ENCODE results near the gene UBXN11.

UBXN11 gene

DNA sequence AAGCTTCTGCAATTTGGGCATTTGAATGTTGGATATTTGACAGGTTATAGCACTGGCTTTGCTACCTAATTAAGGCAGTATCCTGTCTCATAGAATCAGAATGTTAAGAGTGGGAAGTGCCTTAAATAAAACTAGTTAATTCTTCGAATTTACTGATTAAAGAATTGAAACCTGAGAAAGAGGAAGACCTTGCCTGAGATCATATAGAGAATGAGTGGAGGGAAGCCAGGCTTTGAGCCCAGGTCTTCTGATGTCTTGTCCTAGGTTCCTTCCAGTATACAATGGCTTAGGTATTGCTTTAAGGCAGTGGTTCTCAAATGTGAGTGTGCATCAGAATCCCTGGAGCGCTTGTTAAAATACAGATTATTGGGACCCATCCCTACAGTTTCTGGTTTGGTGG, 47.4 kb downstream of the UBXN11 start:
- H3K4me3 ChIP-seq (ENCODE audit: low read length), result no peak overlapping the region
- no peaks in the 10 kb centered on the region for H4K20me1 ChIP-seq (ENCODE audit: insufficient read depth, low read length)
- no peak overlapping the region for H2AFZ ChIP-seq (ENCODE audit: low read depth, low read length)
- no peaks in the 10 kb centered on the region for H3K27me3 ChIP-seq (ENCODE audit: low read depth, low read length)
- H3K36me3 ChIP-seq (replicated peaks; ENCODE audit: low read depth, low read length), result peaks cover 19% of the 10 kb centered on the region
- H3K9ac ChIP-seq (ENCODE audit: low read length), result no peak overlapping the region
- H3K4me2 ChIP-seq (ENCODE audit: low read length), result no peak overlapping the region
- TF ChIP-seq EZH2phosphoT487 (IDR thresholded peaks at IDR 0.05; ENCODE audit: low read depth), result no peak
- TF ChIP-seq, protein P1, sequence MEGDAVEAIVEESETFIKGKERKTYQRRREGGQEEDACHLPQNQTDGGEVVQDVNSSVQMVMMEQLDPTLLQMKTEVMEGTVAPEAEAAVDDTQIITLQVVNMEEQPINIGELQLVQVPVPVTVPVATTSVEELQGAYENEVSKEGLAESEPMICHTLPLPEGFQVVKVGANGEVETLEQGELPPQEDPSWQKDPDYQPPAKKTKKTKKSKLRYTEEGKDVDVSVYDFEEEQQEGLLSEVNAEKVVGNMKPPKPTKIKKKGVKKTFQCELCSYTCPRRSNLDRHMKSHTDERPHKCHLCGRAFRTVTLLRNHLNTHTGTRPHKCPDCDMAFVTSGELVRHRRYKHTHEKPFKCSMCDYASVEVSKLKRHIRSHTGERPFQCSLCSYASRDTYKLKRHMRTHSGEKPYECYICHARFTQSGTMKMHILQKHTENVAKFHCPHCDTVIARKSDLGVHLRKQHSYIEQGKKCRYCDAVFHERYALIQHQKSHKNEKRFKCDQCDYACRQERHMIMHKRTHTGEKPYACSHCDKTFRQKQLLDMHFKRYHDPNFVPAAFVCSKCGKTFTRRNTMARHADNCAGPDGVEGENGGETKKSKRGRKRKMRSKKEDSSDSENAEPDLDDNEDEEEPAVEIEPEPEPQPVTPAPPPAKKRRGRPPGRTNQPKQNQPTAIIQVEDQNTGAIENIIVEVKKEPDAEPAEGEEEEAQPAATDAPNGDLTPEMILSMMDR (IDR thresholded peaks at IDR 0.05; ENCODE audit: low read depth, low read length), result no peak
- H3K79me2 ChIP-seq (ENCODE audit: low read length), result no peaks in the 10 kb centered on the region; the same call in 1 of the 2 replicates
- H3K9me3 ChIP-seq (ENCODE audit: insufficient read depth, low read length), result no peaks in the 10 kb centered on the region
- no peaks in the 10 kb centered on the region for H3K4me1 ChIP-seq (ENCODE audit: low read length)
- H3K27ac ChIP-seq (ENCODE audit: low read length), result no peak overlapping the region

DNA sequence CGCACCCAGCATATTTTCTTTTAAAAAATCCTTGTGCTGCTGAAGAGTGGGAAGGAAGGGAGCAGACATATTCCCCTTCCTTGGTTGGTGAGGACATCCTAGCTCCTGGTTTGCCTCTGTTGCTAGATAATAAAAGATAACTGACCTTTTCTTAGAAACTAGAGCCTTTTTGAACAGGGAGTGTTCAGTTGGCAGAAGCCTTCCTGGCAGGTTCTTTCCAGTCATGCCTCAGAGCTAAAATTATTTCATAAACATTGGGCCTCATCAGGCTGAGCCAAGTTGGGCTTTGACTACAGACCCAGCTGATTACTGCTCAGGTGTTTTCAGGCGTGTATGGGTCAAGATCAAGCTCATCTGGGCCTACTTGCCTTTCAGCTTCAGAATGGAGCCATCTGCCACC, 49.2 kb downstream of the UBXN11 start:
- Histone ChIP-seq H3K9me3 (ENCODE audit: insufficient read depth, low read length) (no peaks in the 10 kb centered on the region), H2AFZ (ENCODE audit: low read depth, low read length) (no peak overlapping the region), H4K20me1 (ENCODE audit: insufficient read depth, low read length) (no peaks in the 10 kb centered on the region), H3K4me2 (ENCODE audit: low read length) (no peak overlapping the region), H3K4me1 (ENCODE audit: low read length) (no peaks in the 10 kb centered on the region), H3K27me3 (ENCODE audit: low read depth, low read length) (no peaks in the 10 kb centered on the region), H3K79me2 (ENCODE audit: low read length) (no peaks in the 10 kb centered on the region; the same call in 1 of the 2 replicates), H3K27ac (ENCODE audit: low read length) (no peak overlapping the region), H3K9ac (ENCODE audit: low read length) (no peak overlapping the region), H3K4me3 (ENCODE audit: low read length) (no peak overlapping the region), H3K36me3 (replicated peaks; ENCODE audit: low read depth, low read length) (peaks cover 16% of the 10 kb centered on the region)
- no peak for TF ChIP-seq EZH2phosphoT487 (IDR thresholded peaks at IDR 0.05; ENCODE audit: low read depth)
- TF ChIP-seq, protein P1 (IDR thresholded peaks at IDR 0.05; ENCODE audit: low read depth, low read length), result no peak

DNA sequence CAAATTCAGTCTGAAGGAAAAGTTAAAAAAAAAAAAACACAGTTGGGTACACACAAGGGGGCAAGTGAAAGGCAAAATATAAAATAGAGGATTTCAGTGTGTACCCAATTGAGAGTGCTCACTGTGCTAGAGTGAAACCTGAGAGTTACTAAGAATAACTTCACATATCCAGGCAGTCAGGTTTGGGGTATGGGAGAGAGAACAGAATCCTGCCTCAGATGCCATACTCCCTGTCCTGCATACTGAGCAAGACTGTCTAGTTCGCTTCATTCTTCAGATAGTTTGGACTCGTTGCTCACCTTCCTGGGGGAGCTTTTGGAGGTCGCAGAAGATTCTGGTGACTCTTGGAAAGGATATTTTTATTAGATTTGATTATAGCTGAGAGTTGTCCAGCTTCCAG, 52.0 kb downstream of the UBXN11 start:
- no peaks in the 10 kb centered on the region for H3K9me3 ChIP-seq (ENCODE audit: insufficient read depth, low read length)
- no peak overlapping the region for H3K4me2 ChIP-seq (ENCODE audit: low read length)
- H3K27me3 ChIP-seq (ENCODE audit: low read depth, low read length), result no peaks in the 10 kb centered on the region
- H3K27ac ChIP-seq (ENCODE audit: low read length), result no peak overlapping the region
- no peaks in the 10 kb centered on the region for H3K4me1 ChIP-seq (ENCODE audit: low read length)
- peaks cover 16% of the 10 kb centered on the region for H3K36me3 ChIP-seq (replicated peaks; ENCODE audit: low read depth, low read length)
- H2AFZ ChIP-seq (ENCODE audit: low read depth, low read length), result no peak overlapping the region
- H4K20me1 ChIP-seq (ENCODE audit: insufficient read depth, low read length), result no peaks in the 10 kb centered on the region
- no peak for TF ChIP-seq EZH2phosphoT487 (IDR thresholded peaks at IDR 0.05; ENCODE audit: low read depth)
- TF ChIP-seq, protein P1 (IDR thresholded peaks at IDR 0.05; ENCODE audit: low read depth, low read length), result no peak
- H3K79me2 ChIP-seq (ENCODE audit: low read length), result no peaks in the 10 kb centered on the region; the same call in 1 of the 2 replicates
- no peak overlapping the region for H3K9ac ChIP-seq (ENCODE audit: low read length)
- no peak overlapping the region for H3K4me3 ChIP-seq (ENCODE audit: low read length)

DNA sequence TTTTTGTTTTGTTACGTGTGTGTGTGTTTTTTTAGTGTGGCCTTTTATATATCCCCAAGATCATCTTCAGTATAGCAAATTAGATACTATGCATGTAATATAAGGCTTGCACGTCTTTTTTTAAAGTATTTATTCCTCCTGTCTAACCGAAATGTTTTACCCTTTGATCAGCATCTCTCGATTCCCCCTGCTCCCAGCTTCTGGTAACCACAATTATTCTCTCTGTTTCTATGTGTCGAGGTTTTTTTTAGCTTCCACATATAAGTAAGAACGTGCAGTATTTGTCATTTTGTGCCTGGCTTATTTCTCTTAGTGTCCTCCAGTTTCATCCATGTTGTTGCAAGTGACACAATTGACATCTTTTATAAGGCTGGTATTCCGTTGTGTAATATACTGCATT, 53.7 kb downstream of the UBXN11 start:
- Histone ChIP-seq H3K27me3 (ENCODE audit: low read depth, low read length) (no peaks in the 10 kb centered on the region), H3K36me3 (replicated peaks; ENCODE audit: low read depth, low read length) (peaks cover 7% of the 10 kb centered on the region), H3K4me3 (ENCODE audit: low read length) (no peak overlapping the region), H3K27ac (ENCODE audit: low read length) (no peak overlapping the region), H2AFZ (ENCODE audit: low read depth, low read length) (no peak overlapping the region), H3K4me2 (ENCODE audit: low read length) (no peak overlapping the region), H4K20me1 (ENCODE audit: insufficient read depth, low read length) (no peaks in the 10 kb centered on the region), H3K9me3 (ENCODE audit: insufficient read depth, low read length) (no peaks in the 10 kb centered on the region), H3K79me2 (ENCODE audit: low read length) (no peaks in the 10 kb centered on the region; the same call in 1 of the 2 replicates), H3K9ac (ENCODE audit: low read length) (no peak overlapping the region), H3K4me1 (ENCODE audit: low read length) (no peaks in the 10 kb centered on the region)
- TF ChIP-seq, protein P1 (IDR thresholded peaks at IDR 0.05; ENCODE audit: low read depth, low read length), result no peak
- no peak for TF ChIP-seq EZH2phosphoT487 (IDR thresholded peaks at IDR 0.05; ENCODE audit: low read depth)

Measured in OCI-LY3 (cell line).